H9 (cell line): ENCODE results near the gene TLE6. TPM values are rescaled to one million over a fixed set of nuclear protein-coding genes. Genes with fewer than 3 reads are reported as not detected.

Experiments used
- DNase-seq: peaks from one replicate; pipeline ENCODE4 v3.0.0-alpha.2; 2017
- H2AFZ ChIP-seq: one replicate; pipeline ENCODE4 v1.6.1; 2013; ENCODE audit warnings: mild to moderate bottlenecking, low read length, control low read depth, moderate library complexity
- H2AK5ac ChIP-seq: 2 replicates; pipeline ENCODE4 v1.6.1; 2013; ENCODE audit warnings: low read length, control low read depth, mixed read lengths; ENCODE audit not compliant: insufficient read length
- H2BK120ac ChIP-seq: one replicate; pipeline ENCODE4 v1.6.1; 2013; ENCODE audit warnings: low read depth, mild to moderate bottlenecking, low read length, control low read depth, inconsistent platforms; ENCODE audit not compliant: poor library complexity, severe bottlenecking
- H2BK12ac ChIP-seq: 2 replicates; pipeline ENCODE4 v1.6.1; 2013; ENCODE audit warnings: low read length, control low read depth, mixed read lengths, low read depth; ENCODE audit not compliant: insufficient read length
- H2BK15ac ChIP-seq: 2 replicates; pipeline ENCODE4 v1.6.1; 2013; ENCODE audit warnings: low read depth, low read length, control low read depth
- H2BK20ac ChIP-seq: one replicate; pipeline ENCODE4 v1.6.1; 2013; ENCODE audit warnings: low read depth, mild to moderate bottlenecking, low read length, control low read depth, inconsistent platforms; ENCODE audit not compliant: poor library complexity, severe bottlenecking
- H2BK5ac ChIP-seq: 2 replicates; pipeline ENCODE4 v1.6.1; 2013; ENCODE audit warnings: low read length, control low read depth, mixed read lengths; ENCODE audit not compliant: insufficient read length
- H3K14ac ChIP-seq: 2 replicates; pipeline ENCODE4 v1.6.1; 2013; ENCODE audit warnings: low read length, control low read depth; ENCODE audit not compliant: insufficient read depth
- H3K18ac ChIP-seq: 2 replicates; pipeline ENCODE4 v1.6.1; 2013; ENCODE audit warnings: low read depth, mild to moderate bottlenecking, mixed read lengths, low read length, control low read depth; ENCODE audit not compliant: insufficient read length
- H3K23ac ChIP-seq: 2 replicates; pipeline ENCODE4 v1.6.1; 2013; ENCODE audit warnings: low read length, control low read depth, mixed read lengths, low read depth; ENCODE audit not compliant: insufficient read length
- H3K23me2 ChIP-seq: 2 replicates; pipeline ENCODE4 v1.6.1; 2013; ENCODE audit warnings: low read depth, mild to moderate bottlenecking, mixed read lengths, low read length, control low read depth; ENCODE audit not compliant: insufficient read length, poor library complexity, severe bottlenecking
- H3K27ac ChIP-seq: 2 replicates; pipeline ENCODE4 v1.5.1; 2013; ENCODE audit warnings: low read length, control low read depth, mixed read lengths, low read depth; ENCODE audit not compliant: insufficient read length
- H3K27me3 ChIP-seq: 2 replicates; pipeline ENCODE4 v1.6.1; 2013; ENCODE audit warnings: low read length, control low read depth, inconsistent platforms; ENCODE audit not compliant: insufficient read depth
- H3K4ac ChIP-seq: 2 replicates; pipeline ENCODE4 v1.6.1; 2013; ENCODE audit warnings: low read depth, mild to moderate bottlenecking, control low read depth, inconsistent platforms, low read length, moderate library complexity
- H3K4me1 ChIP-seq: 2 replicates; pipeline ENCODE4 v1.6.1; 2013; ENCODE audit warnings: low read length, control low read depth, inconsistent platforms; ENCODE audit not compliant: insufficient read depth
- H3K4me2 ChIP-seq: 2 replicates; pipeline ENCODE4 v1.6.1; 2013; ENCODE audit warnings: low read length, control low read depth, mixed read lengths; ENCODE audit not compliant: insufficient read length, insufficient read depth
- H3K56ac ChIP-seq: 2 replicates; pipeline ENCODE4 v1.6.1; 2013; ENCODE audit warnings: low read depth, mild to moderate bottlenecking, mixed read lengths, low read length, control low read depth; ENCODE audit not compliant: insufficient read length
- H3K79me1 ChIP-seq: 2 replicates; pipeline ENCODE4 v1.6.1; 2013; ENCODE audit warnings: low read depth, mild to moderate bottlenecking, moderate library complexity, low read length, control low read depth, inconsistent platforms; ENCODE audit not compliant: insufficient read depth, poor library complexity, severe bottlenecking
- H3K79me2 ChIP-seq: 2 replicates; pipeline ENCODE4 v1.6.1; 2013; ENCODE audit warnings: low read length, control low read depth, inconsistent platforms; ENCODE audit not compliant: insufficient read depth
- H3K9ac ChIP-seq: 2 replicates; pipeline ENCODE4 v1.6.1; 2013; ENCODE audit warnings: low read length, control low read depth, mixed read lengths; ENCODE audit not compliant: insufficient read length; ENCODE audit errors: extremely low read depth
- H3K9me3 ChIP-seq: one replicate; pipeline ENCODE4 v1.6.1; 2013; ENCODE audit warnings: low read depth, low read length, inconsistent platforms; ENCODE audit not compliant: control insufficient read depth
- H3T11ph ChIP-seq: one replicate; pipeline ENCODE4 v1.6.1; 2013; ENCODE audit warnings: mild to moderate bottlenecking, low read length, control low read depth, inconsistent platforms
- H4K20me1 ChIP-seq: one replicate; pipeline ENCODE4 v1.6.1; 2013; ENCODE audit not compliant: control insufficient read depth, insufficient read length, insufficient read depth
- H4K5ac ChIP-seq: 2 replicates; pipeline ENCODE4 v1.6.1; 2013; ENCODE audit warnings: low read depth, mild to moderate bottlenecking, mixed read lengths, low read length, control low read depth; ENCODE audit not compliant: insufficient read length
- H4K8ac ChIP-seq: replicated peaks from 2 replicates; pipeline ENCODE4 v1.6.1; 2013; ENCODE audit warnings: low read length, control low read depth, mixed read lengths, low read depth; ENCODE audit not compliant: insufficient read length
- H4K91ac ChIP-seq: 2 replicates; pipeline ENCODE4 v1.6.1; 2013; ENCODE audit warnings: low read depth, mild to moderate bottlenecking, moderate library complexity, mixed read lengths, low read length, control low read depth; ENCODE audit not compliant: insufficient read length
- H3K27ac Mint-ChIP-seq, 3 experiments: 2 replicates in 2 of 3; 3 replicates in 1 of 3; pipeline ENCODE4 v1.8.0; 2020 to 2021; ENCODE audit warnings: mixed read lengths in 3 of 3, mild to moderate bottlenecking in 1 of 3, moderate library complexity in 1 of 3
- H3K27me3 Mint-ChIP-seq: 2 replicates; pipeline ENCODE4 v1.8.0; 2021; ENCODE audit warnings: low read depth, mild to moderate bottlenecking, moderate library complexity, mixed read lengths
- H3K36me3 Mint-ChIP-seq, 3 experiments: 2 replicates in 2 of 3; 3 replicates in 1 of 3; pipeline ENCODE4 v1.8.0; 2020 to 2021; ENCODE audit warnings: low read depth in 3 of 3, mixed read lengths in 3 of 3; ENCODE audit not compliant: insufficient read depth in 1 of 3
- H3K4me1 Mint-ChIP-seq, 2 experiments: 2 replicates each; pipeline ENCODE4 v1.8.0; 2020; ENCODE audit warnings: mixed read lengths in 2 of 2
- H3K4me3 Mint-ChIP-seq, 2 experiments: 2 replicates in 1 of 2; 3 replicates in 1 of 2; pipeline ENCODE4 v1.8.0; 2020 to 2021; ENCODE audit warnings: mild to moderate bottlenecking in 2 of 2, mixed read lengths in 2 of 2, moderate library complexity in 1 of 2
- H3K9me3 Mint-ChIP-seq, 2 experiments: 2 replicates in 1 of 2; 3 replicates in 1 of 2; pipeline ENCODE4 v1.8.0; 2020; ENCODE audit warnings: mild to moderate bottlenecking in 2 of 2, mixed read lengths in 2 of 2, moderate library complexity in 1 of 2
- CTCF ChIP-seq: fragments of 200-600 bp; sonication (generic); conservative IDR thresholded peaks from 3 replicates; pipeline ENCODE4 v1.8.0; 2021; ENCODE audit warnings: antibody characterized with exemption, mild to moderate bottlenecking
- WGBS: extraction: QIAGEN DNeasy Blood & Tissue Kit; methylation state at CpG from one replicate; pipeline ENCODE4 v1.1.7; 2013; ENCODE audit warnings: missing lambda C conversion rate, low lambda C conversion rate, mixed read lengths; ENCODE audit not compliant: insufficient read length; ENCODE audit errors: extremely low coverage; 5-methylcytosine and 5-hydroxymethylcytosine counted together
- total RNA-seq: library from RNA; stranded (reverse); gene quantifications from 2 replicates; pipeline ENCODE4 v1.2.1, GENCODE V29; 2021

Gene TLE6
- total RNA-seq, 1 experiment from 2014 or later: 1.7 TPM

DNA sequence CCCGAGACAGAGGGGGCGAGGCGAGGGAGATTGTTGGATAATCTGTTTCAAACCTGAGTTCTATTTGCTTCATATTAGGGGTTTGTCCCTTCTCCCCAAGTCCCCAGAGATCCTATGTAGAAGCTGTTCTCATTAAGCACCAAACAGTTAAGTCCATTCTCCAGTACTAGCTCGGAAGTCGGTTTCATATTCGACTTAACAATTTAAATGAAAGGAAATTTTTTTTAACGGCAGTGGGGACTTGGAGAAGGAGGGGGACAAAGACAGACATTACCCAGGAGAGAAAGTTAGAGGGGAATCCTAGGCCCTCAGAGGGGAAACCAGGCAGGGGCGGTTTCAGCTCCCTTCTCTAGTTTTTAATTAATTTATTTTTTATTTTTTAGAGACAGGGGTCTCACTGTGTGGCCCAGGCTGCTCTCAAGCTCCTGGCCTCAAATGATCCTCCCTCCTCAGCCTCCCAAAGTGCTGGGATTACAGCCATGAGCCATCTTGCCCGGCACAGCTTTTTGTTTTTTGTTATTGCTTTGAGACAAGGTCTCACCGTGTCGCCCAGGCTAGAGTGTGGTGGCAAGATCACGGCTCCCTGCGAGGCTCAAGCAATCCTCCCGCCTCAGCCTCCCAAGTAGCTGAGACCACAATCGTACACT lies 65.4 kb downstream of the TLE6 start:
- no peak overlapping the region for H4K8ac ChIP-seq
- peak overlapping the region; percentile 50 for H3K4me2 ChIP-seq
- H2AK5ac ChIP-seq: no peak overlapping the region
- no peaks in the 10 kb centered on the region for H4K20me1 ChIP-seq
- no peak overlapping the region for H3K14ac ChIP-seq
- H3K27ac Mint-ChIP-seq: peak overlapping the region in 1 of 3 experiments; percentile 66; a peak in 2 of 7 replicates
- H2BK20ac ChIP-seq: no peak overlapping the region
- H2BK15ac ChIP-seq: no peak overlapping the region
- H2AFZ ChIP-seq: no peak overlapping the region
- peak overlapping the region; percentile 36 for H2BK120ac ChIP-seq
- H3K4me1 Mint-ChIP-seq: peaks cover 21 to 40% of the 10 kb centered on the region in 2 experiments
- no peak overlapping the region for H3K27ac ChIP-seq
- H3K9ac ChIP-seq: no peak overlapping the region
- no peak for TF ChIP-seq CTCF
- H2BK5ac ChIP-seq: no peak overlapping the region
- H3K23ac ChIP-seq: no peak overlapping the region
- no peaks in the 10 kb centered on the region for H3K27me3 ChIP-seq
- no peaks in the 10 kb centered on the region for H3K36me3 Mint-ChIP-seq
- no peak overlapping the region for H4K91ac ChIP-seq
- H3K23me2 ChIP-seq: peaks cover 9% of the 10 kb centered on the region
- H3K9me3 Mint-ChIP-seq: peaks cover 0 to 7% of the 10 kb centered on the region in 2 experiments; a peak in 2 of 5 replicates
- H2BK12ac ChIP-seq: no peak overlapping the region
- no peaks in the 10 kb centered on the region for H3K79me1 ChIP-seq
- no peak overlapping the region for H4K5ac ChIP-seq
- no peak overlapping the region for H3K56ac ChIP-seq
- H3K4me1 ChIP-seq: peaks cover 3% of the 10 kb centered on the region; the same call in 1 of the 2 replicates
- H3K4ac ChIP-seq: no peak overlapping the region
- WGBS: no CpG with 5 or more reads among the region's 15 CpGs
- H3K4me3 Mint-ChIP-seq: peak overlapping the region; percentile 1 to 59; a peak in 4 of 5 replicates
- H3K79me2 ChIP-seq: no peaks in the 10 kb centered on the region
- no peak overlapping the region for H3T11ph ChIP-seq
- H3K27me3 Mint-ChIP-seq: peaks cover 69% of the 10 kb centered on the region
- H3K18ac ChIP-seq: no peak overlapping the region
- H3K9me3 ChIP-seq: no peaks in the 10 kb centered on the region
- no peak for DNase-seq

Other genes starting within 250 kb of the TLE6 start
- 32.4 and 33.8 TPM in 2 replicates for gene SLC39A3, start 237.5 kb upstream of the TLE6 start, total RNA-seq
- gene SGTA, start 194.3 kb upstream of the TLE6 start, total RNA-seq: 102 TPM in 2 replicates
- 150 and 153 TPM in 2 replicates for gene THOP1, start 192.1 kb upstream of the TLE6 start, total RNA-seq
- 5.9 and 6.6 TPM in 2 replicates for gene ZNF554, start 157.7 kb upstream of the TLE6 start, total RNA-seq
- 7.5 and 7.8 TPM in 2 replicates for gene ZNF555, start 136.1 kb upstream of the TLE6 start, total RNA-seq
- not detected in 2 replicates for gene ZNF556, start 110.2 kb upstream of the TLE6 start, total RNA-seq
- 7.8 and 8.8 TPM in 2 replicates for gene ZNF57, start 76.6 kb upstream of the TLE6 start, total RNA-seq
- 4.3 and 4.6 TPM in 2 replicates for gene ZNF77, start 32.6 kb upstream of the TLE6 start, total RNA-seq
- gene TLE2, start 51.7 kb downstream of the TLE6 start, total RNA-seq: 3.1 and 4.2 TPM in 2 replicates
- gene TLE5, start 84.9 kb downstream of the TLE6 start, total RNA-seq: 218 and 221 TPM in 2 replicates
- gene GNA11, start 116.8 kb downstream of the TLE6 start, total RNA-seq: 23.1 and 24.0 TPM in 2 replicates
- 0.20 TPM in 1 of 2 replicates, not detected in the other for gene GNA15, start 158.5 kb downstream of the TLE6 start, total RNA-seq
- gene S1PR4, start 201.2 kb downstream of the TLE6 start, total RNA-seq: not detected in 2 replicates
- 94.8 and 100 TPM in 2 replicates for gene NCLN, start 208.4 kb downstream of the TLE6 start, total RNA-seq
- 4.8 TPM in 2 replicates for gene CELF5, start 247.1 kb downstream of the TLE6 start, total RNA-seq